Measurements from ENCODE around the gene CAVIN2.

The CAVIN2 gene

GRCh38 chr2:191894681-191895147 lies 47.8 kb upstream of the CAVIN2 start:
- Histone ChIP-seq H3K36me3 (ENCODE audit: control insufficient read depth in 2 of 2, insufficient read depth in 1 of 2, low read length in 2 of 2) (no peaks in the 10 kb centered on the region), H3K4me1 (ENCODE audit: control insufficient read depth, insufficient read depth, low read length) (no peaks in the 10 kb centered on the region), H3K9me3 (ENCODE audit: control insufficient read depth, insufficient read depth, low read depth, low read length) (no peaks in the 10 kb centered on the region), H3K4me3 (ENCODE audit: low read depth, low read length) (no peak overlapping the region), H3K27ac (ENCODE audit: extremely low read depth, low read depth, low read length) (no peak overlapping the region)
- ChIA-PET CTCF (no interaction called here), POLR2A (no interaction called here)
- no peak for TF ChIP-seq SCRT2 (tag by site-specific recombination; IDR thresholded peaks at IDR 0.05)
- no peak for TF ChIP-seq ZNF48 (tag by site-specific recombination; IDR thresholded peaks at IDR 0.05)
- no peak for TF ChIP-seq ZFP3 (tag by site-specific recombination; IDR thresholded peaks at IDR 0.05; ENCODE audit: low read depth)
- no peak for TF ChIP-seq ZNF426 (tag by site-specific recombination; IDR thresholded peaks at IDR 0.05)
- TF ChIP-seq ZNF23 (tag by site-specific recombination; IDR thresholded peaks at IDR 0.05; ENCODE audit: borderline replicate concordance) = no peak
- TF ChIP-seq ZBTB20 (tag by site-specific recombination; IDR thresholded peaks at IDR 0.05) = no peak
- TF ChIP-seq ZNF354C (tag by site-specific recombination; IDR thresholded peaks at IDR 0.05; ENCODE audit: borderline replicate concordance, low read depth) = no peak
- no peak for TF ChIP-seq WT1 (tag by site-specific recombination; IDR thresholded peaks at IDR 0.05)
- no peak for TF ChIP-seq YY1 (tag by site-specific recombination; IDR thresholded peaks at IDR 0.05)
- TF ChIP-seq ZNF777 (tag by site-specific recombination; IDR thresholded peaks at IDR 0.05; ENCODE audit: borderline replicate concordance) = no peak
- TF ChIP-seq PRDM4 (tag by site-specific recombination; IDR thresholded peaks at IDR 0.05) = no peak
- no peak for TF ChIP-seq KLF8 (tag by site-specific recombination; IDR thresholded peaks at IDR 0.05)

GRCh38 chr2:191892391-191892790 lies 45.5 kb upstream of the CAVIN2 start:
- Histone ChIP-seq H3K4me3 (ENCODE audit: low read depth, low read length) (no peak overlapping the region), H3K36me3 (ENCODE audit: control insufficient read depth in 2 of 2, insufficient read depth in 1 of 2, low read length in 2 of 2) (no peaks in the 10 kb centered on the region), H3K9me3 (ENCODE audit: control insufficient read depth, insufficient read depth, low read depth, low read length) (no peaks in the 10 kb centered on the region), H3K4me1 (ENCODE audit: control insufficient read depth, insufficient read depth, low read length) (no peaks in the 10 kb centered on the region), H3K27ac (ENCODE audit: extremely low read depth, low read depth, low read length) (no peak overlapping the region)
- CTCF ChIA-PET = interaction anchor here (2.3 kb wide), 1 partner anchor 270 kb away, joined by 5 read pairs; no protein-coding TSS in a partner anchor
- POLR2A ChIA-PET = no interaction called here
- TF ChIP-seq REST (tag by site-specific recombination; IDR thresholded peaks at IDR 0.05) = no peak
- TF ChIP-seq ZNF707 (tag by site-specific recombination; IDR thresholded peaks at IDR 0.05) = no peak
- no peak for TF ChIP-seq ZNF398 (tag by site-specific recombination; IDR thresholded peaks at IDR 0.05)
- TF ChIP-seq ZFP3 (tag by site-specific recombination; IDR thresholded peaks at IDR 0.05; ENCODE audit: low read depth) = no peak
- no peak for TF ChIP-seq ZNF266 (tag by site-specific recombination; IDR thresholded peaks at IDR 0.05; ENCODE audit: low read depth)
- no peak for TF ChIP-seq KLF7 (tag by site-specific recombination; IDR thresholded peaks at IDR 0.05; ENCODE audit: borderline replicate concordance)
- no peak for TF ChIP-seq SP7 (tag by site-specific recombination; IDR thresholded peaks at IDR 0.05)
- no peak for TF ChIP-seq ZNF529 (tag by site-specific recombination; IDR thresholded peaks at IDR 0.05; ENCODE audit: insufficient replicate concordance)
- TF ChIP-seq ZNF548 (tag by site-specific recombination; IDR thresholded peaks at IDR 0.05) = no peak
- no peak for TF ChIP-seq CTCF (tag by site-specific recombination; IDR thresholded peaks at IDR 0.05)
- TF ChIP-seq GLI4 (tag by site-specific recombination; IDR thresholded peaks at IDR 0.05) = no peak
- no peak for TF ChIP-seq ZNF473 (tag by site-specific recombination; IDR thresholded peaks at IDR 0.05)
- no peak for TF ChIP-seq ZNF394 (tag by site-specific recombination; IDR thresholded peaks at IDR 0.05; ENCODE audit: borderline replicate concordance)

Measured in HEK293 (cell line).